ENCODE measurements around the gene VRTN. TPM values are rescaled to one million over a fixed set of nuclear protein-coding genes. Genes with fewer than 3 reads are reported as not detected.

Gene VRTN
- total and polyA plus RNA-seq, 9 donors: 0.19 to 0.23 TPM; not detected in 7

DNA sequence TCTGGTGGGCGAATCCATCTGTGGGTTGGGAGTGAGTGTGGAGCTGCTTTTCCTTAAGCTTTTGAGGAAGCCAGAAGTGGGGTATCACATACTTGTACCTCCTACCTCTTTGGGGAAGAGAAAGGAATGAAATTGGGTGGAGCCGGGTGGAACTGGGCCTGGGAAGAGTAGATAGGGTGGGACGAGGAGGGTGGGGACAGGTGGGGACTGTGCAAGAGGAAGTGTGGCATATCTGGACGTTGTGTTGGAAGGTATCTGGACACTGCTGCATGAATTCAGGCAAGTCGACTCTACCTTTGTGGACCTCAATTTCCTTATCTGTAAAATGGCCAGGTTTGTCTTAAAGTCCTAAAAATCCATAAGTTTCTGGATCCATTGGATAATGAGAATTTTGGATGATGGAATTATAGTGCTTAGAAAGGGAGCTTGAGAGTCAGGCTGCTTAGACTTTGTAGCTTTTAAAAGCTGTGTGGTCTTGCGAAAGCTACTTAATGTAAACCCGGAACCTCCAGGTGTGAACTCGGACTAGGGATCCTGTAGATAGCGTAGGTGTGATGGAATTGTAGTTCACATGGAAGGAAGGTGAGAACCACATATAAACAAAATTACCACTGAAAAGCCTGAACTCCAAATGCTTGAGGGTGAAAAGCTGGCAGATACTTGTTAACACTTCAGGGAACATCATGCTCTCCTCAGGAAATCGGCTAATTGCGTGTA lies 2.1 kb downstream of the VRTN start:
- no peaks in the 10 kb centered on the region for H3K9me3 ChIP-seq
- intact Hi-C loops (cut with DNase I): no loop called here
- H3K27me3 ChIP-seq: no peaks in the 10 kb centered on the region
- DNase-seq: no peak
- no peak for TF ChIP-seq POLR2A (IDR thresholded peaks at IDR 0.05)
- TF ChIP-seq, protein P1, sequence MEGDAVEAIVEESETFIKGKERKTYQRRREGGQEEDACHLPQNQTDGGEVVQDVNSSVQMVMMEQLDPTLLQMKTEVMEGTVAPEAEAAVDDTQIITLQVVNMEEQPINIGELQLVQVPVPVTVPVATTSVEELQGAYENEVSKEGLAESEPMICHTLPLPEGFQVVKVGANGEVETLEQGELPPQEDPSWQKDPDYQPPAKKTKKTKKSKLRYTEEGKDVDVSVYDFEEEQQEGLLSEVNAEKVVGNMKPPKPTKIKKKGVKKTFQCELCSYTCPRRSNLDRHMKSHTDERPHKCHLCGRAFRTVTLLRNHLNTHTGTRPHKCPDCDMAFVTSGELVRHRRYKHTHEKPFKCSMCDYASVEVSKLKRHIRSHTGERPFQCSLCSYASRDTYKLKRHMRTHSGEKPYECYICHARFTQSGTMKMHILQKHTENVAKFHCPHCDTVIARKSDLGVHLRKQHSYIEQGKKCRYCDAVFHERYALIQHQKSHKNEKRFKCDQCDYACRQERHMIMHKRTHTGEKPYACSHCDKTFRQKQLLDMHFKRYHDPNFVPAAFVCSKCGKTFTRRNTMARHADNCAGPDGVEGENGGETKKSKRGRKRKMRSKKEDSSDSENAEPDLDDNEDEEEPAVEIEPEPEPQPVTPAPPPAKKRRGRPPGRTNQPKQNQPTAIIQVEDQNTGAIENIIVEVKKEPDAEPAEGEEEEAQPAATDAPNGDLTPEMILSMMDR (IDR thresholded peaks at IDR 0.05): no peak
- no peak for TF ChIP-seq EP300 (IDR thresholded peaks at IDR 0.05)
- no peaks in the 10 kb centered on the region for H3K36me3 ChIP-seq
- H3K4me3 ChIP-seq: no peak overlapping the region
- no peak overlapping the region for H3K27ac ChIP-seq
- 34 to 38% (median 37%) methylated on average over 11 of the region's 11 CpGs for WGBS, 3 donors
- peaks cover 1% of the 10 kb centered on the region for H3K4me1 ChIP-seq (ENCODE audit: insufficient read depth)

DNA sequence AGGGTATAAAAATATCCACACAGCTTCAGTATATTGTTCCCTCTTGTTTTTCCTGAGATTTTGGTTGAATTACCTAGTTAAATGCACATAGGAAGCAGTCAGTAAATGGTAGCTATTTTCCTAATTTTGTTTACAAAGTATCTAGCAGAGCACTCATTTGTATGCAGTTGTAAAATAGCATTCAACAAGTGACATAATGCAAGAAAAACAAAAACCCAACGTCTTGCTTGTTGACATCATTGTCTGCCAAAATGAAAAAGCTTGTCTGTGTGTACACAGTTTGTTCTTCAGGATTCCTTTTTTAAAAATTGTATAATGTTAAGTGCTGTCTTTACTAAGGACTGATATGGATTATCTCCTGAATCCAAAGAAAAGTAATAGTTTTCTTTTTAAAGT lies 2.7 kb downstream of the VRTN start:
- H3K9me3 ChIP-seq: no peaks in the 10 kb centered on the region
- H3K27ac ChIP-seq: no peak overlapping the region
- peaks cover 1% of the 10 kb centered on the region for H3K4me1 ChIP-seq (ENCODE audit: insufficient read depth)
- no peaks in the 10 kb centered on the region for H3K36me3 ChIP-seq
- 0 to 4% (median 0%) methylated on average over 1 of the region's 1 CpG for WGBS, 3 donors
- TF ChIP-seq EP300 (IDR thresholded peaks at IDR 0.05) (no peak), POLR2A (IDR thresholded peaks at IDR 0.05) (no peak)
- TF ChIP-seq, protein P1 (IDR thresholded peaks at IDR 0.05): no peak
- intact Hi-C loops (cut with DNase I): no loop called here
- H3K27me3 ChIP-seq: no peaks in the 10 kb centered on the region
- no peak for DNase-seq
- no peak overlapping the region for H3K4me3 ChIP-seq

DNA sequence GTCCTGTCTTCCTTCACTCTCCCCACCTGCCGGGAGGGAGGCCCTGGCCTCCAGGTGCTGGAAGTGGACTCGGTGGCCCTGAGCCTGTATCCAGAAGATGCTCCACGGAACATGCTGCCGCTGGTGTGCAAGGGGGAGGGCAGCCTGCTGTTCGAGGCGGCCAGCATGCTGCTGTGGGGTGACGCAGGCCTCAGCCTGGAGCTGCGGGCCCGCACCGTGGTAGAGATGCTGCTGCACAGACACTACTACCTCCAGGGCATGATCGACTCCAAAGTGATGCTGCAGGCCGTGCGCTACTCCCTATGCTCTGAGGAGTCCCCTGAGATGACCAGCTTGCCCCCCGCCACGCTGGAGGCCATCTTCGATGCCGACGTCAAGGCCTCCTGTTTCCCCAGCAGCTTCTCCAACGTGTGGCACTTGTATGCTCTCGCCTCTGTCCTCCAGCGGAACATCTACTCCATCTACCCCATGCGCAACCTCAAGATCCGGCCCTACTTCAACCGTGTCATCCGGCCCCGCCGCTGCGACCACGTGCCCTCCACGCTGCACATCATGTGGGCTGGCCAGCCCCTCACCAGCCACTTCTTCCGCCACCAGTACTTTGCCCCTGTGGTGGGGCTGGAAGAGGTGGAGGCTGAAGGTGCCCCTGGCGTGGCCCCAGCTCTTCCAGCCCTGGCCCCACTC lies 8.8 kb downstream of the VRTN start:
- H3K4me3 ChIP-seq: no peak overlapping the region
- H3K36me3 ChIP-seq: no peaks in the 10 kb centered on the region
- H3K4me1 ChIP-seq (ENCODE audit: insufficient read depth): no peaks in the 10 kb centered on the region
- H3K27me3 ChIP-seq: no peaks in the 10 kb centered on the region
- no peak for DNase-seq
- no peaks in the 10 kb centered on the region for H3K9me3 ChIP-seq
- 91 to 93% (median 92%) methylated on average over 32 of the region's 32 CpGs for WGBS, 3 donors
- H3K27ac ChIP-seq: no peak overlapping the region
- no peak for TF ChIP-seq POLR2A (IDR thresholded peaks at IDR 0.05)
- TF ChIP-seq EP300 (IDR thresholded peaks at IDR 0.05): no peak
- TF ChIP-seq, protein P1 (IDR thresholded peaks at IDR 0.05): no peak
- intact Hi-C loops (cut with DNase I): no loop called here

DNA sequence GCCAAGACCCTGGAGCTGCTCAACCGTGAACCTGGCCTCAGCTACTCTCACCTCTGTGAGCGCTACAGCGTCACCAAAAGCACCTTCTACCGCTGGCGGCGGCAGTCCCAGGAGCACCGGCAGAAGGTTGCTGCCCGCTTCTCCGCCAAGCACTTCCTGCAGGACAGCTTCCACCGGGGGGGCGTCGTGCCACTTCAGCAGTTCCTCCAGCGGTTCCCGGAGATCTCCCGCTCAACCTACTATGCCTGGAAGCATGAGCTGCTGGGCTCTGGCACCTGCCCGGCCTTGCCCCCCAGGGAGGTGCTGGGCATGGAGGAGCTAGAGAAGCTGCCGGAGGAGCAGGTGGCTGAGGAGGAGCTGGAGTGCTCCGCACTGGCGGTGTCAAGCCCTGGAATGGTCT lies 9.3 kb downstream of the VRTN start:
- Histone ChIP-seq H3K4me3 (no peak overlapping the region), H3K27ac (no peak overlapping the region), H3K4me1 (ENCODE audit: insufficient read depth) (no peaks in the 10 kb centered on the region), H3K9me3 (no peaks in the 10 kb centered on the region), H3K36me3 (no peaks in the 10 kb centered on the region), H3K27me3 (no peaks in the 10 kb centered on the region)
- WGBS, 3 donors: 92 to 95% (median 92%) methylated on average over 19 of the region's 19 CpGs
- intact Hi-C loops (cut with DNase I): no loop called here
- no peak for DNase-seq
- TF ChIP-seq POLR2A (IDR thresholded peaks at IDR 0.05) (no peak), EP300 (IDR thresholded peaks at IDR 0.05) (no peak)
- TF ChIP-seq, protein P1 (IDR thresholded peaks at IDR 0.05): no peak

All from ovary (tissue), 9 donors.